Measurements from ENCODE around the gene GCDH. TPM values are rescaled to one million over a fixed set of nuclear protein-coding genes. Genes with fewer than 3 reads are reported as not detected.
"Not testable (repeated sequence)": the region's sequence is repeated elsewhere in the genome, so short reads cannot be mapped to it uniquely, and the experiment has no call there.

Gene GCDH
- total RNA-seq, result 14.7 TPM

- DNase-seq, result peak; percentile 97
Observed at GRCh38 chr19:12890787-12891552, at the start of gene GCDH. Gene GCDH (plus strand): TSS chr19:12891160. CDS start chr19:12891305, 145 bp downstream.

- no peak for DNase-seq
Observed at GRCh38 chr19:12842511-12842910, 48.4 kb upstream of the GCDH start.

GRCh38 chr19:12843328-12843727 is 47.6 kb upstream of the GCDH start:
- DNase-seq, result no peak

GRCh38 chr19:12843999-12844732 is 46.8 kb upstream of the GCDH start:
- no peak for DNase-seq

GRCh38 chr19:12846613-12847012 is 44.3 kb upstream of the GCDH start:
- DNase-seq, result not testable (repeated sequence)

- peak; percentile 65 for DNase-seq
Observed at GRCh38 chr19:12847159-12848139, 43.5 kb upstream of the GCDH start.

GRCh38 chr19:12856653-12857052 is 34.3 kb upstream of the GCDH start:
- DNase-seq, result no peak

- no peak for DNase-seq
Observed at GRCh38 chr19:12858041-12858928, 32.7 kb upstream of the GCDH start.

GRCh38 chr19:12859546-12859945 is 31.4 kb upstream of the GCDH start:
- no peak for DNase-seq

GRCh38 chr19:12864143-12864542 is 26.8 kb upstream of the GCDH start:
- DNase-seq, result no peak

GRCh38 chr19:12864721-12865715 is 25.9 kb upstream of the GCDH start:
- DNase-seq, result no peak

GRCh38 chr19:12865746-12866415 is 25.1 kb upstream of the GCDH start:
- DNase-seq, result no peak

- no peak for DNase-seq
Observed at GRCh38 chr19:12866416-12867119, 24.4 kb upstream of the GCDH start.

GRCh38 chr19:12867120-12868099 is 23.6 kb upstream of the GCDH start:
- no peak for DNase-seq

GRCh38 chr19:12868540-12869112 is 22.3 kb upstream of the GCDH start:
- no peak for DNase-seq

- no peak for DNase-seq
Observed at GRCh38 chr19:12871681-12872080, 19.3 kb upstream of the GCDH start.

GRCh38 chr19:12872255-12872654 is 18.7 kb upstream of the GCDH start:
- DNase-seq, result no peak

All from occipital lobe (tissue), 2 donors.